NCI-H510A treated with DMSO at 0.1 percent for 48 hours (cell line): ENCODE measurements around the gene ZNF268.
"Not testable (repeated sequence)": the region's sequence is repeated elsewhere in the genome, so short reads cannot be mapped to it uniquely, and the experiment has no call there.

Source experiments
- DNase-seq: peaks from one replicate; lab custom pipeline; 2025; lab: John Stamatoyannopoulos, UW

ZNF268 gene

GRCh38 chr12:133227281-133227852 lies 46.1 kb downstream of the ZNF268 start:
- DNase-seq: no peak

GRCh38 chr12:133231001-133231400 lies 49.7 kb downstream of the ZNF268 start:
- DNase-seq: no peak

DNA sequence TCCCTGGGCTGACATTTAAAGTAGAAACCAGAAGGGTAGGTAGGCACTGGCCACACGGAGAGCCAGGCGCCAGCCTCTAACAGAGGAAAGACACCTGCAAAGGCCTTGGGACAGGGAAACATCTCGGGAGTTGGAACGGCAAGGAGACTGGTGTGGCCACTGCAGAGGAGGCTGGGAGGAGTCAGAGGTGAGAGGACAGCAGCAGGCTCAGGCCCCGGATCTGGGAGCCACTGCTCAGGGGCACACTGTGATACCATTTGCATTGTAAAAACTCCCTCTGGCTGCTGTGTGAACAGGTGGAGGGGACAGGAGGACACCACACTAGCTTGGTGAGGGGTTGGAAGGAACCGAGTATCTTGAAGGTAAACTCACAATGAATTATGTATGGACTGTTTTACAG lies 51.7 kb downstream of the ZNF268 start:
- no peak for DNase-seq

GRCh38 chr12:133233993-133234564 lies 52.8 kb downstream of the ZNF268 start:
- no peak for DNase-seq

DNA sequence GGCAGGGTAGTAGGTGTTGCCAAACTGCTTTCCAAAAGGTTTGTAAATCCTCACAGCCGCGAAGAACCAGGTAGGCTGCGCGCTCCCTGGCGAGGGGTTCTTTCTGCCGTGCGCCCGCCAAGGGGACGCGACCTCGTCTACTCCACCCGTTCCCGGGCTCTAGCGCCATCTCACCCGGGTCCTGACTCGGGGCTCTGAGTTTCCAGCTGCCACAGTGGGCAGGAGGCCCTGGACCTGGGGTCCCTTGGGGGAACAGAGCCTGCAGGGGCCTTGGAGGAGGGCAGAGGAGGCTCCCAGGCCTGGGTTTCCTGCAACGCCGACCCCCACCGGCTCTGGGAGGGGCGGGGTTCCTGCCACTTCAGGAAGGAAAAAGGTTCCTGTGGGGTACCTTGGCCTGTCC lies 53.7 kb downstream of the ZNF268 start:
- DNase-seq: no peak

DNA sequence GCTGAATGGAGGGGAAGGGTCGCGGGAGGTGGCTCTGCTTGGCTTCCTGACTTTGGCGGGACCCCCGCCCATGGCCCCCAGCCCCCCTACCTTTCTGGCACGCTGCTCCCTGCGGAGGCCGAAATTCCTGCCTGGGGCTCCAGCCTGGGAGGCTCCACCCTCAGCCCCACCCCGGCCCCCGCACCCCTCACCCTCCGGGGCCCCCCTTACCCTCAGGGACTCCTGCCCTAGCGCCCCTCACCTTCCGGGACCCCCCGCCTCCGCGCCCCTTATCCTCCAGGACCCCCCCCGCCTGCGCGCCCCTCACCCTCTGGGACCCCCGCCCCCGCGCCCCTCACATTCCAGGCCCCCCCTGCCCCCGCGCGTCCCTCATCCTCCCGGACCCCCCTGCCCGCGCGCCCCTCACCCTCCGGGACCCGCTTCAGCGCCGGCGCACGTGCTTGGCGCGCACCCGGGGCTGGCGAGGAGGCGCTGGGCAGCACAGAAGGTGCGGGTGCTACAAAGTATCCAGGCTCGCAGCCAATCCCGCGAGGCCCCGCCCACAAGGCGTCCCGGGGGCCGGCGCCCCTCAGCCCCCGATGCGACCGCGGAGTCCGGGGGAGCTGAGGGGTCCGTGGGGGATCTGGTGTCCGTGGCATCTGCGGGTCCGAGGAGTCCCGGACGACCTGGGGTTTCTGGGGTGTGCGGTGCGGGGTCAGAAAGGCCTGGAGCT lies 54.3 kb downstream of the ZNF268 start, which contains the start of gene ANHX:
Gene ANHX (minus strand): TSS at position 477 of the 712 bp plus-strand sequence. CDS start 1,521 bp downstream, outside the sequence.
- no peak for DNase-seq

- no peak for DNase-seq
Measured at GRCh38 chr12:133236144-133236543, 54.8 kb downstream of the ZNF268 start.

- DNase-seq: no peak
Measured at GRCh38 chr12:133236556-133236955, 55.3 kb downstream of the ZNF268 start.

- DNase-seq: no peak
Measured at GRCh38 chr12:133251732-133252131, 70.4 kb downstream of the ZNF268 start.

DNA sequence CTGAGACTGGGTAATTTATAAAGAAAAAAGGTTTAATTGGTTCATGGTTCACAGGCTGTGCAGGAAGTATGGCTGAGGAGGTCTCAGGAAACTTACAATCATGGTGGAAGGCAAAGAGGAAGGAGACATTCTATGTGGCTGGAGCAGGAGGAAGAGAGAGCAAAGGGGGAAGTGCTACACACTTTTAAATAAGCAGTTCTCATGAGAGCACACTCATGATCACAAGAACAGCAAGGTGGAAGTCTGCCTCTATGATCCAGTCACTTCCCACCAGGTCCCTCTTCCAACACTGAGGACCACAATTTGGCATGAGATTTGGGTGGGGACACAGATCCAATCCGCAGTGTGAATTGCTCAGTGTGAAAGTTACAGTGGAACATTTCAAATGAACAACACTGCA lies 74.5 kb downstream of the ZNF268 start:
- DNase-seq: not testable (repeated sequence)

- DNase-seq: no peak
Measured at GRCh38 chr12:133256321-133256720, 75.0 kb downstream of the ZNF268 start.

- no peak for DNase-seq
Measured at GRCh38 chr12:133264173-133264572, 82.9 kb downstream of the ZNF268 start.
